ENCODE measurements around the gene NELL1. TPM values are rescaled to one million over a fixed set of nuclear protein-coding genes. Genes with fewer than 3 reads are reported as not detected.

The NELL1 gene
- total and polyA plus RNA-seq, 2 experiments from 2014 or later: not detected

DNA sequence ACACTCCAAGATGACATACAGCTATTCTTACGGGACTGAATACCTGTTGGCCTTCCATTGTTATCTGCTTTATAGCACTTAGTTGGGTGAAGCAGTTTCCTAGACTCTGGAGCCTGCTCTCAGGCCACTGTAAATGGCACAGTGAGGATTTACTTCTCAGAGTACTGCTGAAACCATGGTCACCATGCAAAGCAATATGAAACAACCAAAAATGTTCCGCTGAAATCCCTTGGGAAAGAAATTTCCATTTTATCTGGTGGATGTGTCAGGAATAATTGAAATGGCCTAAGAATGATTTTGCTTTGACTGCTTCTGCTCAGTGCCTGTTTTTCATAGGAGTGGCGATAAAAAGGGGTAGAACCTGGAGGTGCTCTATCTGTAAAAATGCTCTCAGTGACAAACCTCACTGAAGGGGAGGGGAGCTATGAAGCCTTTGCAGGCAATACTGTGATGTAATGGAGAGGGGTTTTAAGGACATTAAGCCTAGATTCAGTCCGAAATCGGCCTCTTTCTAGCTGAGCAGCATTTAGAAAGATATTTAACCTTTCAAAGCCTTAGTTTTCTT is 871.9 kb downstream of the NELL1 start:
- Histone ChIP-seq H2AFZ (no peak overlapping the region), H3K4me2 (ENCODE audit: unreplicated experiment) (no peak overlapping the region), H3K9me2 (ENCODE audit: insufficient read depth) (no peaks in the 10 kb centered on the region), H4K20me1 (ENCODE audit: insufficient read depth) (no peaks in the 10 kb centered on the region), H3K9ac (no peak overlapping the region), H3K27me3 (replicated peaks; ENCODE audit: insufficient read depth) (no peaks in the 10 kb centered on the region), H3K4me3 (no peak overlapping the region), H3K36me3 (ENCODE audit: low read depth) (no peaks in the 10 kb centered on the region), H3K4me1 (ENCODE audit: insufficient read depth) (no peaks in the 10 kb centered on the region), H3K9me3 (ENCODE audit: low read depth) (no peaks in the 10 kb centered on the region), H3K79me2 (ENCODE audit: insufficient read depth) (no peaks in the 10 kb centered on the region), H3K27ac (no peak overlapping the region), H3F3A (ENCODE audit: insufficient read depth) (no peaks in the 10 kb centered on the region)
- WGBS, 2 experiments (ENCODE audit: low coverage in 1 of 2, low lambda C conversion rate in 2 of 2, missing lambda C conversion rate in 2 of 2): 18 to 20% methylated on average over 5 of the region's 5 CpGs
- no peak for DNase-seq
- no peak for TF ChIP-seq EZH2phosphoT487 (IDR thresholded peaks at IDR 0.05; ENCODE audit: insufficient read depth, low read depth)
- no peak for TF ChIP-seq EZH2 (IDR thresholded peaks at IDR 0.05; ENCODE audit: insufficient read depth, poor library complexity, severe bottlenecking)
- in situ Hi-C loops (cut with MboI): no loop called here

- DNase-seq: no peak
- in situ Hi-C loops (cut with MboI): no loop called here
- H3K36me3 ChIP-seq (ENCODE audit: low read depth): no peaks in the 10 kb centered on the region
Observed at GRCh38 chr11:21543901-21544300, 874.5 kb downstream of the NELL1 start.

GRCh38 chr11:21545699-21546098 is 876.3 kb downstream of the NELL1 start:
- no peaks in the 10 kb centered on the region for H4K20me1 ChIP-seq (ENCODE audit: insufficient read depth)
- 0% methylated on average over 1 of the region's 1 CpG for WGBS, 2 experiments (ENCODE audit: low coverage in 1 of 2, low lambda C conversion rate in 2 of 2, missing lambda C conversion rate in 2 of 2)
- TF ChIP-seq EZH2phosphoT487 (IDR thresholded peaks at IDR 0.05; ENCODE audit: insufficient read depth, low read depth) (no peak), EZH2 (IDR thresholded peaks at IDR 0.05; ENCODE audit: insufficient read depth, poor library complexity, severe bottlenecking) (no peak)
- H3K9ac ChIP-seq: no peak overlapping the region
- no peaks in the 10 kb centered on the region for H3K27me3 ChIP-seq (replicated peaks; ENCODE audit: insufficient read depth)
- no peaks in the 10 kb centered on the region for H3K36me3 ChIP-seq (ENCODE audit: low read depth)
- no peaks in the 10 kb centered on the region for H3K4me1 ChIP-seq (ENCODE audit: insufficient read depth)
- no peaks in the 10 kb centered on the region for H3K79me2 ChIP-seq (ENCODE audit: insufficient read depth)
- no peaks in the 10 kb centered on the region for H3K9me2 ChIP-seq (ENCODE audit: insufficient read depth)
- in situ Hi-C loops (cut with MboI): no loop called here
- H2AFZ ChIP-seq: no peak overlapping the region
- no peak for DNase-seq
- no peaks in the 10 kb centered on the region for H3F3A ChIP-seq (ENCODE audit: insufficient read depth)
- no peak overlapping the region for H3K27ac ChIP-seq
- no peak overlapping the region for H3K4me3 ChIP-seq
- H3K9me3 ChIP-seq (ENCODE audit: low read depth): no peaks in the 10 kb centered on the region
- H3K4me2 ChIP-seq (ENCODE audit: unreplicated experiment): no peak overlapping the region

More at GRCh38 chr11:21543901-21544300, 874.5 kb downstream of the NELL1 start:
- H3K27me3 ChIP-seq (replicated peaks; ENCODE audit: insufficient read depth): no peaks in the 10 kb centered on the region
- H3K4me1 ChIP-seq (ENCODE audit: insufficient read depth): no peaks in the 10 kb centered on the region
- no peaks in the 10 kb centered on the region for H3K79me2 ChIP-seq (ENCODE audit: insufficient read depth)
- no peak overlapping the region for H3K27ac ChIP-seq
- no peaks in the 10 kb centered on the region for H4K20me1 ChIP-seq (ENCODE audit: insufficient read depth)
- TF ChIP-seq EZH2 (IDR thresholded peaks at IDR 0.05; ENCODE audit: insufficient read depth, poor library complexity, severe bottlenecking) (no peak), EZH2phosphoT487 (IDR thresholded peaks at IDR 0.05; ENCODE audit: insufficient read depth, low read depth) (no peak)
- no peaks in the 10 kb centered on the region for H3K9me3 ChIP-seq (ENCODE audit: low read depth)
- H3F3A ChIP-seq (ENCODE audit: insufficient read depth): no peaks in the 10 kb centered on the region
- no peak overlapping the region for H3K4me3 ChIP-seq
- H3K4me2 ChIP-seq (ENCODE audit: unreplicated experiment): no peak overlapping the region
- H3K9me2 ChIP-seq (ENCODE audit: insufficient read depth): no peaks in the 10 kb centered on the region
- H3K9ac ChIP-seq: no peak overlapping the region
- no peak overlapping the region for H2AFZ ChIP-seq

GRCh38 chr11:21546703-21547102 is 877.3 kb downstream of the NELL1 start:
- in situ Hi-C loops (cut with MboI): no loop called here
- WGBS, 2 experiments (ENCODE audit: low coverage in 1 of 2, low lambda C conversion rate in 2 of 2, missing lambda C conversion rate in 2 of 2): 0% methylated on average over 1 of the region's 1 CpG
- H2AFZ ChIP-seq: no peak overlapping the region
- H3K36me3 ChIP-seq (ENCODE audit: low read depth): no peaks in the 10 kb centered on the region
- H3K9me2 ChIP-seq (ENCODE audit: insufficient read depth): no peaks in the 10 kb centered on the region
- no peaks in the 10 kb centered on the region for H4K20me1 ChIP-seq (ENCODE audit: insufficient read depth)
- no peaks in the 10 kb centered on the region for H3F3A ChIP-seq (ENCODE audit: insufficient read depth)
- H3K9ac ChIP-seq: no peak overlapping the region
- H3K27me3 ChIP-seq (replicated peaks; ENCODE audit: insufficient read depth): no peaks in the 10 kb centered on the region
- no peaks in the 10 kb centered on the region for H3K4me1 ChIP-seq (ENCODE audit: insufficient read depth)
- H3K79me2 ChIP-seq (ENCODE audit: insufficient read depth): no peaks in the 10 kb centered on the region
- no peaks in the 10 kb centered on the region for H3K9me3 ChIP-seq (ENCODE audit: low read depth)
- no peak overlapping the region for H3K4me2 ChIP-seq (ENCODE audit: unreplicated experiment)
- TF ChIP-seq EZH2 (IDR thresholded peaks at IDR 0.05; ENCODE audit: insufficient read depth, poor library complexity, severe bottlenecking): no peak
- H3K4me3 ChIP-seq: no peak overlapping the region
- DNase-seq: no peak
- H3K27ac ChIP-seq: no peak overlapping the region

GRCh38 chr11:21552911-21553310 is 883.5 kb downstream of the NELL1 start:
- Histone ChIP-seq H3K4me3 (no peak overlapping the region), H3K4me1 (ENCODE audit: insufficient read depth) (no peaks in the 10 kb centered on the region), H3K27ac (no peak overlapping the region), H3K27me3 (replicated peaks; ENCODE audit: insufficient read depth) (no peaks in the 10 kb centered on the region), H3K79me2 (ENCODE audit: insufficient read depth) (no peaks in the 10 kb centered on the region), H3K9me2 (ENCODE audit: insufficient read depth) (no peaks in the 10 kb centered on the region), H3K9ac (no peak overlapping the region), H3K9me3 (ENCODE audit: low read depth) (no peaks in the 10 kb centered on the region), H3K36me3 (ENCODE audit: low read depth) (no peaks in the 10 kb centered on the region), H3F3A (ENCODE audit: insufficient read depth) (no peaks in the 10 kb centered on the region), H2AFZ (no peak overlapping the region), H3K4me2 (ENCODE audit: unreplicated experiment) (no peak overlapping the region), H4K20me1 (ENCODE audit: insufficient read depth) (no peaks in the 10 kb centered on the region)
- in situ Hi-C loops (cut with MboI): no loop called here
- DNase-seq: no peak
- WGBS, 2 experiments (ENCODE audit: low coverage in 1 of 2, low lambda C conversion rate in 2 of 2, missing lambda C conversion rate in 2 of 2): 0% methylated on average over 1 of the region's 1 CpG
- no peak for TF ChIP-seq EZH2phosphoT487 (IDR thresholded peaks at IDR 0.05; ENCODE audit: insufficient read depth, low read depth)
- TF ChIP-seq EZH2 (IDR thresholded peaks at IDR 0.05; ENCODE audit: insufficient read depth, poor library complexity, severe bottlenecking): no peak
